HG02970 (cell line): ENCODE data around the gene MLKL.
"Not testable (repeated sequence)": the region's sequence is repeated elsewhere in the genome, so short reads cannot be mapped to it uniquely, and the experiment has no call there.

Experiments
- ATAC-seq: cut with Tn5 transposase; IDR thresholded peaks from one replicate; pipeline ENCODE4 v1.9.1; 2021; ENCODE audit warnings: mild to moderate bottlenecking, moderate library complexity, moderate number of reproducible peaks; ENCODE audit not compliant: unreplicated experiment, low FRiP score

MLKL gene

DNA sequence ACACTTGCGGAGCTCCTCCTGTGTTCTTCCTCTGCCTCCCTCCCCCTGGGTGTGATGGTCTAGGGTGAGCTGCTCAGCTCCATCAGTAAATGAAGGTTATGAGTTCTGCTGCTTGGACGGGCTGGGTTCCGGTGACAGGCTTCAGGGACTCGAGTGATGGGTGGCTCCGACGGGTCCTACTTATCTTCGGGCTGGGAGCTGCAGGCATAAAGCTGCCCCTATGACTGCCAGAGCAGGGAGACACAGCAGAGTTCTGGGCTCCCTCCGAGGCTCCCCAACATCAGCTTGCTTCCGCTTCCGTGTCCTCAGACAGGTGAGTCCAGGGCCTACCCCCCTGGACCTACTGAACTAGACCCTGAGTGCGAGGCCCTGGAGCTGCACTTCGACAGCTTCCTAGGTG, 11.3 kb upstream of the MLKL start:
- ATAC-seq = no peak

- no peak for ATAC-seq
Measured at GRCh38 chr16:74710401-74710800, 9.7 kb upstream of the MLKL start.

- ATAC-seq = peak; percentile 57
Measured at GRCh38 chr16:74709441-74709877, 8.8 kb upstream of the MLKL start.

- no peak for ATAC-seq
Measured at GRCh38 chr16:74700116-74700437, 585 bp downstream of the MLKL start.

DNA sequence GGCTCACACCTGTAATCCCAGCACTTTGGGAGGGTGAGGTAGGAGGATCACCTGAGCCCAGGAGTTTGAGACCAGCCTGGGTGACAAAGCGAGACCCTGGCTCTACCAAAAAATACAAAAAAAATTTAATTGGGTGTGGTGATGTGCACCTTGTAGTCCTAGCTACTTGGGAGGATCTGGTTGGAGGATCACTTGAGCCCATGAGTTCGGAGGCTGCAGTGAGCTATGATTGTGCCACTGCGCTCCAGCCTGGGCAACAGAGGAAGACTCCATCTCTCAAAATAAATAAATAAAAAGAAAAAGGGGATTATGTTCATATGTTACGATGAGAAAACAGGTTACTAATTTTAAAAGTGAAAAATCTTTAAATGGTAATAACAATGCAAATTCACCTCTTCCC, 996 bp downstream of the MLKL start:
- ATAC-seq = no peak

DNA sequence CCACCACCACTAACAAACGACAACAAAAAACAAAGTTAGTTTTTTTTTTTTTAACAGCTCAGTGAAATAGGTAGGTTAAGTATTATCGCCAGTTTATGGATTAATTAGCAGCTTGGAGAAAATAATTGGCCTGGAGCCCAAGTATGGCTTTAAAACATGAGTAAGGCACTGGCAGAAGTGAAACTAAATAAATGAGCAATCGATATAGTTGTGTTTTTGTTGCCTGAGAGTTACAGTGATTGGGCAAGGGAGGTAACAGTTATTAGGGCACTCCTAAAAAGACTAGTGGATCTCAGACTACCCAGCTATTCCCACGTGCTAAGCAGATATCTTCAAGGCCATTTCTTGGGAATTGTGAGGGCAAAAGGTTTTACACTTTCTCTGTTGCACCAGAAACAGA, 2.4 kb downstream of the MLKL start:
- no peak for ATAC-seq

DNA sequence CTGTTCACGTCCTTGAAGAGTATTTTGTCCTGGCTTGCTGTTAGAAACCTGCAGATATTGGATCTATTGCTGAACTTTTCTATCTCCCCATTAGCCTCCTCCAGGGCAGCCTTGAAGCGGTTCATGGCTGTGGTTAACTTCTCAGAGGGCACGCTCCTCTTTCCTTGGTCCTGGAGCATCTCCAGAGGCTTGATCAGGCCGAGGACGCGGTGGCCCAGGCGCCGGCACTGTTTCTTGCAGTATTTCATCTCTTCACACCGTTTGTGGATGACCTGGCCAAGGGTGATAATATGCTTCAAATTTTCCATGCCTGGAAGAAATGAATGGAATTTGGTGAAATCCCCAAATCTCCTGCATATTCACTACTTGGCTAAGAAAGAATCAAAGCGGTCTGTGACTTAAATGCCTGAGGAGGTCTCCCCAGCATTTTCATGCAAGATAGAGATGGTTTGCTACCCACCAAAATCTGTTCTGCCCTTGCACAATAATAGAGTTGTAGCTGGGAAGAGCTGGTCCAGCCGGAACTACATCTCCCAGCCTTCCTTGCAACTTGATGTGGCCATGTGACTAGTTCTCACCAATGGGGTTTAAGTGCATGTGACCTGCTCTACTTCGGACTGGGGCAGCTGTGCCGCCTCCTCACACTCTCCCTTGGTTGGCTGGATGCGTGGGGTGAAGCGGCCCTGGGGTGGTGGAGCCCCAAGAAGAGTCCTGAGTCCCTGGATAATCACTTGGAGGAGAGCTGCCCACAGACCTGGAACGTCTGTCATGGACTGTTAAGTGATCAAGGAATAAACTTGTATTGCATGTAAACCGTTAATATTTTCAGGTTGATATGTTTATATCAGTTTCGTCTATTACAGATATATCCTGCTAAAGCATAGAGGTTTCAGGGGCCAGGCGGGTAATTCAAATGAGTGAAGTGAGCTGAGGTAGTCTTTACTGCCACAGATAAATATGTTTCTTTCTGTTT, 4.9 kb downstream of the MLKL start:
- peak; percentile 77 for ATAC-seq

- ATAC-seq = no peak
Measured at GRCh38 chr16:74691093-74691855, 9.4 kb downstream of the MLKL start.

- no peak for ATAC-seq
Measured at GRCh38 chr16:74682556-74682955, 18.1 kb downstream of the MLKL start.

GRCh38 chr16:74680681-74681080, 20.0 kb downstream of the MLKL start:
- no peak for ATAC-seq

DNA sequence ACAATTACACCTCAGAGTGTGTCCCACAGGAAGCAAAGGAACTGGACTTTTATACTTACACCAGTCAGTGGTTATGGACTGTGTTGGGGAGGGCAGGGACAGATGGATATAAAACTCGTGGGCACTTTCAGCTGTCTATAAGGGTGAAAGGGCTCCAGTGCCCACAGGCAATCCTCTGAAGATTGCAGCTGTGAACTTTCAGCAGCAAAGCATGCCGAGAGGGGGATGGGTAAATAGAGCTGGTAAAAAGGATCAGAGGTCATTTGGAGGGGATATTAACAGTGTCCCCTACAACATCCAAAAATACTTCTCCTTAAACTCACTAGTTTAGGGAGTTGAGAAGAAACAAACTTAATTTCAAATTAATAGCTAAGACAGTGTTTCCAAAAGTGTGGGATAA, 20.7 kb downstream of the MLKL start:
- ATAC-seq = no peak

GRCh38 chr16:74677868-74678267, 22.8 kb downstream of the MLKL start:
- no peak for ATAC-seq

- ATAC-seq = no peak
Measured at GRCh38 chr16:74673876-74674275, 26.8 kb downstream of the MLKL start.

- not testable (repeated sequence) for ATAC-seq
Measured at GRCh38 chr16:74668877-74669276, 31.8 kb downstream of the MLKL start.

DNA sequence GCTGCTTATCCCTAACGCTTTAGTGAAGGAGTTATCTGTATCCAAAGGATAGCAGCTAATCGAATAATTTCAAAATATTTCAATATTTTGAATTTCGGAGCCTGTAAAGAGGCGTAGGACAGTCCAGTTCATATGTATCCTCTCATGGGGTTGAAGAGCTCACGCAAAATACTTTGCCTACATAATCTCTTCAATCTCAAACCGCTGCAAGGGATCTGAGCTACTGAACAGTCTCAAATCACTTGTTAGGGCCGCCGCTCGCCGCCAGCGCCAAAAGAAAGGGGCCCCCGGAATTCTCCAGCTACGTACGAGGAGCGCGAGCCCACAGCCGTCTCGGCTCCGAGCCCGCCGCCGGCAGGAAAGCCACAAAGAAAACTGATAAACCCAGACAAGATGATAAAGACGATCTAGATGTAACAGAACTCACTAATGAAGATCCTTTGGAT, 33.4 kb downstream of the MLKL start:
- no peak for ATAC-seq

GRCh38 chr16:74666425-74667254, 34.0 kb downstream of the MLKL start, which contains the start of gene RFWD3:
Gene RFWD3, minus strand, starts transcription at chr16:74666877. Its CDS starts 5,428 bp downstream, at chr16:74661449.
- peak; percentile 99 for ATAC-seq

DNA sequence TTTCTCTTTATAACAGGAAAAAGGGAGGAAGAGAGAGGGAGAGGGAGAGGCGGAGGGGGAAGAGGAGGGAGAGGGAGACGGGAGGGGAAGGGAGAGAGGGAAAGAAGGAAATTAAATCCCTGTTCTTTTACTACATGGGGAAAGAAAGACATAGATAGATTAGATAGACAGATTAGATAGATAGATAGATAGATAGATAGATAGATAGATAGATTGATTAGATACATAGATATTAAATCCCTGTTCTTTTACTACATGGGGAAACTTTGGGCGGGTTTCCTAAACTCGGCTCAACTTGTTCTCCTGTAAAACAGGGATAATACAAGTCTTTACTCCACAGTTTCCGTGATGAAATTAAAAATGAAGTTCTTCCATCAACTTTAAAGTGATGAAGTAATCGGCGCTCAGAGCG, 34.6 kb downstream of the MLKL start:
- ATAC-seq = no peak

- no peak for ATAC-seq
Measured at GRCh38 chr16:74661064-74661463, 39.6 kb downstream of the MLKL start.

DNA sequence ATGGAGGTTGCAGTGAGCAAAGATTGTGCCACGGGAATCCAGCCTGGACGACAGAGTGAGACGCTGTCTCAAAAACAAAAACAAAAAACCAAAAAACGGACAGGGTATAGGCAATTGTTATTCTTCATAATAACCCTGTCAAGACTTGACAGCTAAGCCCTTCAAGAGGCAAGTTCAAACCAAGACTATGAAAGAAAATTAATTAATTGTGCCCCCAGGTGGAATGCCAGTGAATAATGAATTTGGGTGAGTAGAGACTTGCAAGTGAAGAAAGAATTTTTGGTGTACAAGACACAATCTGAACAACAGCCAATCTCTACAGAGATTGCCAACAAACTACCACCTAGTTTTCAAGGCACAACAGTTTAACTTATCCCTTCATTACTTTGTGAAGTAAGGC, 40.3 kb downstream of the MLKL start:
- ATAC-seq = no peak

GRCh38 chr16:74659041-74659440, 41.6 kb downstream of the MLKL start:
- ATAC-seq = no peak
